ENCODE measurements around the gene OR6Y1.

- TF ChIP-seq ATF1 (CRISPR knock-in tag; IDR thresholded peaks at IDR 0.05) (no peak), CTCF (IDR thresholded peaks at IDR 0.05) (0 out of 2 replicates have a peak, but pooled peaks have one; percentile 17), CREM (CRISPR knock-in tag; IDR thresholded peaks at IDR 0.05) (no peak), ATF2 (CRISPR knock-in tag; IDR thresholded peaks at IDR 0.05; ENCODE audit: borderline replicate concordance, low read depth) (no peak), RELA (CRISPR knock-in tag; IDR thresholded peaks at IDR 0.05; ENCODE audit: borderline replicate concordance) (no peak), ZBTB43 (CRISPR knock-in tag; IDR thresholded peaks at IDR 0.05) (no peak), ZBTB21 (CRISPR knock-in tag; IDR thresholded peaks at IDR 0.05; ENCODE audit: borderline replicate concordance) (no peak), TCF7 (CRISPR knock-in tag; IDR thresholded peaks at IDR 0.05; ENCODE audit: low read depth) (no peak), TEAD4 (CRISPR knock-in tag; IDR thresholded peaks at IDR 0.05) (no peak), ETV6 (CRISPR knock-in tag; IDR thresholded peaks at IDR 0.05) (no peak), FOXP4 (CRISPR knock-in tag; IDR thresholded peaks at IDR 0.05) (no peak), CBFB (CRISPR knock-in tag; IDR thresholded peaks at IDR 0.05; ENCODE audit: low read depth) (no peak), FOXJ3 (CRISPR knock-in tag; IDR thresholded peaks at IDR 0.05; ENCODE audit: borderline replicate concordance) (no peak)
These were observed 57.8 kb downstream of the OR6Y1 start for GRCh38 chr1:158496374-158496773.
